A673 (cell line): ENCODE measurements around the gene MISP. TPM values are rescaled to one million over a fixed set of nuclear protein-coding genes. Genes with fewer than 3 reads are reported as not detected.
"Not testable (repeated sequence)": the region's sequence is repeated elsewhere in the genome, so short reads cannot be mapped to it uniquely, and the experiment has no call there.

Experiments used
- Bru-seq: library from RNA; stranded (reverse); fragments of 400-500 nt; gene quantifications from one replicate; lab custom pipeline; 2021; lab: Mats Ljungman, UMichigan
- BruChase-seq, 2 experiments: library from RNA; stranded (reverse); fragments of 400-500 nt; gene quantifications; one replicate each; lab custom pipeline; 2021; lab: Mats Ljungman, UMichigan
- BruUV-seq: library from RNA; stranded (reverse); fragments of 400-500 nt; replicated peaks from 2 replicates; lab custom pipeline; 2021; lab: Mats Ljungman, UMichigan
- CTCF ChIA-PET: fragments of 300-600 bp; sonication (Branson Sonifier 250); formaldehyde crosslinking; loops from one replicate; lab custom pipeline; 2022; ENCODE audit warnings: antibody characterized with exemption; lab: Charles Lee
- POLR2A ChIA-PET: fragments of 300-600 bp; sonication (Branson Sonifier 250); formaldehyde crosslinking; loops from one replicate; lab custom pipeline; 2022; ENCODE audit warnings: antibody characterized with exemption; ENCODE audit not compliant: low non-redundant PET; lab: Charles Lee
- DNase-seq: peaks from one replicate; pipeline ENCODE4 v3.0.0-alpha.2; 2015; ENCODE audit warnings: low spot score
- H3K27ac ChIP-seq: fragments of 200-600 bp; sonication (generic); 2 replicates; pipeline ENCODE4 v1.5.1; 2016; ENCODE audit warnings: mixed run types, low read depth, mild to moderate bottlenecking, mixed read lengths, antibody characterized with exemption, low read length; ENCODE audit not compliant: poor library complexity, severe bottlenecking
- H3K27me3 ChIP-seq: fragments of 200-600 bp; sonication (generic); replicated peaks from 2 replicates; pipeline ENCODE4 v1.6.1; 2017; ENCODE audit warnings: mixed run types, low read depth, mild to moderate bottlenecking, mixed read lengths, antibody characterized with exemption, low read length; ENCODE audit not compliant: insufficient read depth, poor library complexity
- H3K36me3 ChIP-seq: fragments of 200-600 bp; sonication (generic); 2 replicates; pipeline ENCODE4 v1.6.1; 2016; ENCODE audit warnings: mixed run types, mild to moderate bottlenecking, mixed read lengths, antibody characterized with exemption, low read length; ENCODE audit not compliant: insufficient read depth, poor library complexity, severe bottlenecking
- H3K4me1 ChIP-seq: fragments of 200-600 bp; sonication (generic); 2 replicates; pipeline ENCODE4 v1.6.1; 2017; ENCODE audit warnings: mixed run types, mild to moderate bottlenecking, mixed read lengths, antibody characterized with exemption, low read length; ENCODE audit not compliant: insufficient read depth, poor library complexity, severe bottlenecking
- H3K4me3 ChIP-seq: fragments of 200-600 bp; sonication (generic); 2 replicates; pipeline ENCODE4 v1.5.1; 2016; ENCODE audit warnings: low read depth, mixed run types, mild to moderate bottlenecking, mixed read lengths, low read length; ENCODE audit not compliant: poor library complexity, severe bottlenecking
- H3K9me3 ChIP-seq: fragments of 200-600 bp; sonication (generic); 2 replicates; pipeline ENCODE4 v1.6.1; 2016; ENCODE audit warnings: mixed run types, low read depth, mild to moderate bottlenecking, mixed read lengths, antibody characterized with exemption, low read length; ENCODE audit not compliant: poor library complexity, severe bottlenecking
- EZH2 ChIP-seq: fragments of 200-600 bp; sonication (generic); IDR thresholded peaks from 2 replicates; pipeline ENCODE4 v1.6.1; 2017; ENCODE audit warnings: borderline replicate concordance, low read depth, mild to moderate bottlenecking, mixed read lengths, antibody characterized with exemption, low read length; ENCODE audit not compliant: poor library complexity, severe bottlenecking
- intact Hi-C: fragments of 100-400 bp; cut with micrococcal nuclease; formaldehyde crosslinking; loops from one replicate; pipeline ENCODE4 v1.10.0; 2022; ENCODE audit not compliant: unreplicated experiment
- long read RNA-seq: library from polyadenylated mRNA; stranded (forward); transcript quantifications from one replicate; pipeline ENCODE4 v2.0.0, GENCODE V29; 2022
- total RNA-seq: library from RNA; stranded (reverse); gene quantifications from 2 replicates; pipeline ENCODE4 v1.2.3, GENCODE V29; 2021
- TF ChIP-seq, protein P1 (sequence below): fragments of 300-800, 200-600 bp; sonication (generic); conservative IDR thresholded peaks from 2 replicates; pipeline ENCODE4 v1.5.1; 2017; ENCODE audit warnings: low read depth, mild to moderate bottlenecking, antibody characterized with exemption, low read length, moderate library complexity, mixed read lengths

MISP gene, protein sequence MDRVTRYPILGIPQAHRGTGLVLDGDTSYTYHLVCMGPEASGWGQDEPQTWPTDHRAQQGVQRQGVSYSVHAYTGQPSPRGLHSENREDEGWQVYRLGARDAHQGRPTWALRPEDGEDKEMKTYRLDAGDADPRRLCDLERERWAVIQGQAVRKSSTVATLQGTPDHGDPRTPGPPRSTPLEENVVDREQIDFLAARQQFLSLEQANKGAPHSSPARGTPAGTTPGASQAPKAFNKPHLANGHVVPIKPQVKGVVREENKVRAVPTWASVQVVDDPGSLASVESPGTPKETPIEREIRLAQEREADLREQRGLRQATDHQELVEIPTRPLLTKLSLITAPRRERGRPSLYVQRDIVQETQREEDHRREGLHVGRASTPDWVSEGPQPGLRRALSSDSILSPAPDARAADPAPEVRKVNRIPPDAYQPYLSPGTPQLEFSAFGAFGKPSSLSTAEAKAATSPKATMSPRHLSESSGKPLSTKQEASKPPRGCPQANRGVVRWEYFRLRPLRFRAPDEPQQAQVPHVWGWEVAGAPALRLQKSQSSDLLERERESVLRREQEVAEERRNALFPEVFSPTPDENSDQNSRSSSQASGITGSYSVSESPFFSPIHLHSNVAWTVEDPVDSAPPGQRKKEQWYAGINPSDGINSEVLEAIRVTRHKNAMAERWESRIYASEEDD
- total RNA-seq = 0.11 TPM in 1 of 2 replicates, not detected in the other
- percentile 6 among the genes with signal in this experiment for Bru-seq, nascent RNA
- percentile 6 among the genes with signal in this experiment for BruChase-seq, experiment 1, labeled RNA remaining after a 2-hour chase
- percentile 10 among the genes with signal in this experiment for BruChase-seq, experiment 2, labeled RNA remaining after a 6-hour chase
- long read RNA-seq = 0 reads

DNA sequence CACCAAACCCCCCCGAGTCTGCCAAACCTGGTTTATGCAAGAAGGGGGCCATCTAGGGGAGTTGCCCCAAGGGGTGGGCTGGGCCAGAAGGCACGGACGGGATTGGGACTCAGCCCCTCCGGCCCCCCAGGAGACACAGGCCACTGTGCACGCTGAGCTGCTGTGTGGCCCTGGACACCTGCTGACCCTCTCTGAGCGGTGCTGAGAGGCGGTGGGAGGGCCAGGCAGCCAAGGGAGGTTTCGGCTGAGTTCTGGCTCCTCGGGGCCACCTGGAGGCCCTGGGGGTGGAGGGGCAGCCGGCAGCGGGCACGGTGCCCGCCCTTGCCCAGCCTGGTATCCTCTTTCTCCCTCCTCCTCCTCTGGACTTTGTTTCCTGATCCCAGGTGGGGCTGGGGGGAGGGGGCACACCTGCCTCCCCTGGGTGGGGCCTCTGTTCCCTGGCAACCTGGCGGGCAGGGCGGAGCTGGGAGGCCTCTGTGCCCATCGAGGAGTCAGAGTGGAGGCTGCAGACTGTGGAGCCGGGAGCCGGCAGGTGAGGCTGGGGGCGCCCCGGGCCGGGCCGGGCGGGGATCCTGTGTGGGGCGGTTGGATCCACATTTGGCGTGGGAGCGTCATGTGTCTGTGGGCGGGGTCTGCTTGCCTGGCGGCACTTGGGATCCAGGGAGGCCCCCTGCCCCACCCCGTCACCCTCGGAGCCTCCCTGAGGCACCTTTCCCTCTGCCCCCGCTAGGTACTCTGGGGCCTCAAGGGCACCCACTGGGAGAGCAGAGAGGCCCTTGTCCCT lies at the start of gene MISP:
TSS of gene MISP (plus strand) at position 473 of the 784 bp plus-strand sequence. CDS start 5,835 bp downstream, outside the sequence.
- no peaks in the 10 kb centered on the region for H3K36me3 ChIP-seq
- POLR2A ChIA-PET = no interaction called here
- no peak within 1 kb of the TSS for H3K4me3 ChIP-seq
- intact Hi-C loops = no loop called here
- TF ChIP-seq, protein P1, sequence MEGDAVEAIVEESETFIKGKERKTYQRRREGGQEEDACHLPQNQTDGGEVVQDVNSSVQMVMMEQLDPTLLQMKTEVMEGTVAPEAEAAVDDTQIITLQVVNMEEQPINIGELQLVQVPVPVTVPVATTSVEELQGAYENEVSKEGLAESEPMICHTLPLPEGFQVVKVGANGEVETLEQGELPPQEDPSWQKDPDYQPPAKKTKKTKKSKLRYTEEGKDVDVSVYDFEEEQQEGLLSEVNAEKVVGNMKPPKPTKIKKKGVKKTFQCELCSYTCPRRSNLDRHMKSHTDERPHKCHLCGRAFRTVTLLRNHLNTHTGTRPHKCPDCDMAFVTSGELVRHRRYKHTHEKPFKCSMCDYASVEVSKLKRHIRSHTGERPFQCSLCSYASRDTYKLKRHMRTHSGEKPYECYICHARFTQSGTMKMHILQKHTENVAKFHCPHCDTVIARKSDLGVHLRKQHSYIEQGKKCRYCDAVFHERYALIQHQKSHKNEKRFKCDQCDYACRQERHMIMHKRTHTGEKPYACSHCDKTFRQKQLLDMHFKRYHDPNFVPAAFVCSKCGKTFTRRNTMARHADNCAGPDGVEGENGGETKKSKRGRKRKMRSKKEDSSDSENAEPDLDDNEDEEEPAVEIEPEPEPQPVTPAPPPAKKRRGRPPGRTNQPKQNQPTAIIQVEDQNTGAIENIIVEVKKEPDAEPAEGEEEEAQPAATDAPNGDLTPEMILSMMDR = no peak
- TF ChIP-seq EZH2 = no peak
- H3K9me3 ChIP-seq = peaks cover 6% of the 10 kb centered on the region
- no peak within 1 kb of the TSS for H3K27ac ChIP-seq
- no peak for DNase-seq
- CTCF ChIA-PET = no interaction called here
- BruUV-seq = no TSS peak
- H3K4me1 ChIP-seq = no peaks in the 10 kb centered on the region
- H3K27me3 ChIP-seq = no peaks in the 10 kb centered on the region

DNA sequence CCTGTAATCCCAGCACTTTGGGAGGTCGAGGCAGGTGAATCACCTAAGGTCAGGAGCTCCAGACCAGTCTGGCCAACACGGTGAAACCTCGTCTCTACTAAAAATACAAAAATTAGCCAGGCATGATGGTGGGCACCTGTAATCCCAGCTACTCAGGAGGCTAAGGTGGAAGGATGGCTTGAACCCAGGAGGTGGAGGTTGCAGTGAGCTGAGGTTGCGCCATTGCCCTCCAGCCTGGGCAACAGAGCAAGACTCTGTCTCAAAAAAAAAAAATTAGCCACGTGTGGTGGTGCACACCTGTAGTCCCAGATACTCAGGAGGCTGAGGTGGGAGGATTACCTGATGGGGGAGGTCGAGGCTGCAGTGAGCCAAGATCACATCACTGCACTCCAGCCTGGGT lies 48.1 kb upstream of the MISP start:
- DNase-seq, H3K36me3 ChIP-seq, POLR2A ChIA-PET, H3K27me3 ChIP-seq, intact Hi-C loops, BruUV-seq, H3K4me1 ChIP-seq, H3K27ac ChIP-seq, H3K9me3 ChIP-seq, H3K4me3 ChIP-seq, CTCF ChIA-PET: not testable (repeated sequence)

DNA sequence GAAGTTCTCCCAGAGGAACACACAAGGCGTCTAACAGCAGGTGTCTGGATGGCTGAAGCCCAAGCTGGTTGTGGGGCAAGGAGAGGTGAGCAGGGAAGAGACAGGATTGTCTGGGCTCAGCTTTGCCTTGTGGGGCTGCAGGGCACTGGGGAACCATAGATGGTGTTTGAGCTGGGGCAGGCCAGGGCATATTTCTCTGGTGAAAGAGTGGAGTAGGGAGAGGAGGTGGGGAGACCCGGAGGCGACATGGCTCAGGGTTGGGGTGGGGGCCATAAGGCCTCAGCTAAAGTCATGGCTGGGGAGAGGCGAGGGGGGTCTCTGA lies 47.6 kb upstream of the MISP start:
- H3K4me1 ChIP-seq = no peaks in the 10 kb centered on the region
- no peaks in the 10 kb centered on the region for H3K27me3 ChIP-seq
- no peak overlapping the region for H3K27ac ChIP-seq
- no TSS peak for BruUV-seq
- H3K4me3 ChIP-seq = no peak overlapping the region
- TF ChIP-seq EZH2 = no peak
- TF ChIP-seq, protein P1 = no peak
- ChIA-PET CTCF (no interaction called here), POLR2A (no interaction called here)
- H3K9me3 ChIP-seq = no peaks in the 10 kb centered on the region
- no peaks in the 10 kb centered on the region for H3K36me3 ChIP-seq
- intact Hi-C loops = no loop called here
- no peak for DNase-seq
